Measurements from ENCODE around the gene MYBPC3.
"Not testable (repeated sequence)": the region's sequence is repeated elsewhere in the genome, so short reads cannot be mapped to it uniquely, and the experiment has no call there.

Gene MYBPC3

GRCh38 chr11:47317064-47317828 is 35.3 kb downstream of the MYBPC3 start:
- no peak for DNase-seq (ENCODE audit: low read depth)

GRCh38 chr11:47316501-47316900 is 36.0 kb downstream of the MYBPC3 start:
- not testable (repeated sequence) for DNase-seq (ENCODE audit: low read depth)

- DNase-seq (ENCODE audit: low read depth): no peak
Measured at GRCh38 chr11:47314992-47315391, 37.5 kb downstream of the MYBPC3 start.

GRCh38 chr11:47308050-47308823 is 44.3 kb downstream of the MYBPC3 start:
- DNase-seq (ENCODE audit: low read depth): no peak

GRCh38 chr11:47306484-47306844 is 46.0 kb downstream of the MYBPC3 start:
- DNase-seq (ENCODE audit: low read depth): no peak

- DNase-seq (ENCODE audit: low read depth): no peak
Measured at GRCh38 chr11:47305734-47306483, 46.6 kb downstream of the MYBPC3 start.

- no peak for DNase-seq (ENCODE audit: low read depth)
Measured at GRCh38 chr11:47302853-47303252, 49.6 kb downstream of the MYBPC3 start.

GRCh38 chr11:47299078-47299477 is 53.4 kb downstream of the MYBPC3 start:
- no peak for DNase-seq (ENCODE audit: low read depth)

GRCh38 chr11:47296045-47296444 is 56.5 kb downstream of the MYBPC3 start:
- DNase-seq (ENCODE audit: low read depth): no peak

GRCh38 chr11:47295385-47295784 is 57.1 kb downstream of the MYBPC3 start:
- DNase-seq (ENCODE audit: low read depth): no peak

- DNase-seq (ENCODE audit: low read depth): no peak
Measured at GRCh38 chr11:47289856-47290255, 62.6 kb downstream of the MYBPC3 start.

GRCh38 chr11:47288066-47288465 is 64.4 kb downstream of the MYBPC3 start:
- DNase-seq (ENCODE audit: low read depth): no peak

GRCh38 chr11:47285969-47286770 is 66.3 kb downstream of the MYBPC3 start:
- DNase-seq (ENCODE audit: low read depth): no peak

- no peak for DNase-seq (ENCODE audit: low read depth)
Measured at GRCh38 chr11:47284151-47284550, 68.4 kb downstream of the MYBPC3 start.

GRCh38 chr11:47282462-47282861 is 70.0 kb downstream of the MYBPC3 start:
- DNase-seq (ENCODE audit: low read depth): no peak

All from amniotic epithelial cell (primary cell).